IMR-90 (cell line): ENCODE data around the gene UTP11. TPM values are rescaled to one million over a fixed set of nuclear protein-coding genes. Genes with fewer than 3 reads are reported as not detected.

Experiments used
- ATAC-seq: fragments of 200-7000 bp; cut with Tn5 transposase; 2 replicates; pipeline ENCODE4 v1.9.1; 2020; ENCODE audit warnings: low read depth, mild to moderate bottlenecking, moderate library complexity
- BruUV-seq: library from RNA; stranded (reverse); fragments of 400-500 nt; replicated peaks from 2 replicates; lab custom pipeline; 2021; lab: Mats Ljungman, UMichigan
- CTCF ChIA-PET: fragments of 300-600 bp; formaldehyde crosslinking; extraction: SDS; loops from one replicate; lab custom pipeline; 2021; ENCODE audit warnings: antibody characterized with exemption; lab: Yijun Ruan, JAX
- POLR2A ChIA-PET: fragments of 300-600 bp; sonication (Branson Sonifier 250); formaldehyde crosslinking; loops from one replicate; lab custom pipeline; 2022; ENCODE audit warnings: antibody characterized with exemption; ENCODE audit not compliant: unreplicated experiment; lab: Charles Lee
- DNase-seq: peaks from one replicate; pipeline ENCODE4 v3.0.0; 2013
- H2AFZ ChIP-seq: replicated peaks from 2 replicates; pipeline ENCODE3; 2013; ENCODE audit warnings: low read length, mild to moderate bottlenecking; ENCODE audit not compliant: poor library complexity
- H2AK5ac ChIP-seq: 2 replicates; pipeline ENCODE4 v1.6.1; 2013; ENCODE audit warnings: low read depth, low read length, inconsistent platforms
- H2AK9ac ChIP-seq: replicated peaks from 2 replicates; pipeline ENCODE3; 2013; ENCODE audit warnings: mild to moderate bottlenecking, low read depth, low read length, moderate library complexity; ENCODE audit not compliant: poor library complexity
- H2BK120ac ChIP-seq: 2 replicates; pipeline ENCODE4 v1.6.1; 2013; ENCODE audit warnings: low read depth, low read length, inconsistent platforms
- H2BK15ac ChIP-seq: 3 replicates; pipeline ENCODE4 v1.6.1; 2013; ENCODE audit warnings: low read depth, low read length, inconsistent platforms
- H2BK20ac ChIP-seq: 2 replicates; pipeline ENCODE4 v1.6.1; 2013; ENCODE audit warnings: low read depth, mild to moderate bottlenecking, inconsistent platforms, low read length, moderate library complexity
- H2BK5ac ChIP-seq: 2 replicates; pipeline ENCODE4 v1.6.1; 2013; ENCODE audit warnings: mild to moderate bottlenecking, low read depth, low read length, inconsistent platforms; ENCODE audit not compliant: poor library complexity, severe bottlenecking
- H3K14ac ChIP-seq: replicated peaks from 2 replicates; pipeline ENCODE4 v1.6.1; 2013; ENCODE audit warnings: low read depth, low read length, inconsistent platforms
- H3K18ac ChIP-seq: 2 replicates; pipeline ENCODE4 v1.6.1; 2013; ENCODE audit warnings: low read depth, low read length, control low read depth
- H3K23ac ChIP-seq: 2 replicates; pipeline ENCODE4 v1.6.1; 2013; ENCODE audit warnings: low read depth, low read length, inconsistent platforms
- H3K27ac ChIP-seq: 2 replicates; pipeline ENCODE4 v1.5.1; 2013; ENCODE audit warnings: mild to moderate bottlenecking, control low read depth, low read length; ENCODE audit not compliant: insufficient read depth
- H3K27me3 ChIP-seq: 2 replicates; pipeline ENCODE4 v1.6.1; 2013; ENCODE audit warnings: low read length; ENCODE audit not compliant: control insufficient read depth, insufficient read depth
- H3K36me3 ChIP-seq: 2 replicates; pipeline ENCODE4 v1.6.1; 2013; ENCODE audit warnings: low read length, mixed read lengths; ENCODE audit not compliant: control insufficient read depth, insufficient read depth
- H3K4ac ChIP-seq: 2 replicates; pipeline ENCODE4 v1.6.1; 2013; ENCODE audit warnings: low read depth, low read length, inconsistent platforms
- H3K4me1 ChIP-seq: 2 replicates; pipeline ENCODE4 v1.6.1; 2013; ENCODE audit warnings: low read length, mixed read lengths; ENCODE audit not compliant: control insufficient read depth, insufficient read depth
- H3K4me2 ChIP-seq: 2 replicates; pipeline ENCODE4 v1.6.1; 2013; ENCODE audit warnings: low read depth, mild to moderate bottlenecking, control low read depth, low read length, moderate library complexity
- H3K4me3 ChIP-seq: 2 replicates; pipeline ENCODE4 v1.5.1; 2013; ENCODE audit warnings: low read depth, mild to moderate bottlenecking, control low read depth, low read length, moderate library complexity; ENCODE audit not compliant: insufficient read depth
- H3K56ac ChIP-seq: 2 replicates; pipeline ENCODE4 v1.6.1; 2013; ENCODE audit warnings: low read length, inconsistent platforms; ENCODE audit not compliant: insufficient read depth; ENCODE audit errors: extremely low read depth
- H3K79me1 ChIP-seq, 2 experiments: 2 replicates each; pipeline ENCODE4 v1.6.1; 2013; ENCODE audit warnings: low read length in 2 of 2, inconsistent platforms in 1 of 2, low read depth in 1 of 2
- H3K9ac ChIP-seq: 2 replicates; pipeline ENCODE4 v1.6.1; 2013; ENCODE audit warnings: low read depth, low read length, control low read depth
- H3K9me1 ChIP-seq: 2 replicates; pipeline ENCODE4 v1.6.1; 2013; ENCODE audit warnings: low read length, inconsistent platforms; ENCODE audit not compliant: insufficient read depth
- H3K9me3 ChIP-seq: 2 replicates; pipeline ENCODE4 v1.6.1; 2013; ENCODE audit warnings: low read length; ENCODE audit not compliant: control insufficient read depth, insufficient read depth
- H4K20me1 ChIP-seq: 2 replicates; pipeline ENCODE4 v1.6.1; 2013; ENCODE audit warnings: low read length, inconsistent platforms; ENCODE audit not compliant: insufficient read depth
- H4K5ac ChIP-seq: 2 replicates; pipeline ENCODE4 v1.6.1; 2013; ENCODE audit warnings: mild to moderate bottlenecking, low read depth, low read length, control low read depth
- H4K8ac ChIP-seq, 2 experiments: 2 replicates each; pipeline ENCODE4 v1.6.1; 2013; ENCODE audit warnings: low read depth in 2 of 2, low read length in 2 of 2, control low read depth in 1 of 2, inconsistent platforms in 1 of 2
- H4K91ac ChIP-seq: 2 replicates; pipeline ENCODE4 v1.6.1; 2013; ENCODE audit warnings: low read depth, low read length, inconsistent platforms; ENCODE audit not compliant: insufficient read depth
- BHLHE40 ChIP-seq: fragments of 150-350 bp; IDR thresholded peaks from 2 replicates; pipeline ENCODE4 v1.6.1; 2016; ENCODE audit warnings: mild to moderate bottlenecking, low read depth, low read length
- CEBPB ChIP-seq: IDR thresholded peaks from 2 replicates; pipeline ENCODE4 v1.6.1; 2012; ENCODE audit warnings: low read depth, low read length, improper control_type of control experiment
- CHD1 ChIP-seq: IDR thresholded peaks from 2 replicates; pipeline ENCODE4 v1.6.1; 2012; ENCODE audit warnings: low read depth, low read length, improper control_type of control experiment
- ELK1 ChIP-seq: fragments of 150-350 bp; IDR thresholded peaks from 2 replicates; pipeline ENCODE4 v1.6.1; 2016; ENCODE audit warnings: low read depth, mild to moderate bottlenecking, low read length, moderate library complexity, borderline replicate concordance
- FOS ChIP-seq: fragments of 150-350 bp; IDR thresholded peaks from 2 replicates; pipeline ENCODE4 v1.6.1; 2016; ENCODE audit warnings: low read depth, low read length
- MAFK ChIP-seq: IDR thresholded peaks from 2 replicates; pipeline ENCODE4 v1.6.1; 2012; ENCODE audit warnings: low read depth, low read length, improper control_type of control experiment
- MAZ ChIP-seq: IDR thresholded peaks from 2 replicates; pipeline ENCODE4 v1.6.1; 2012; ENCODE audit warnings: low read depth, mild to moderate bottlenecking, low read length, improper control_type of control experiment, moderate library complexity, borderline replicate concordance
- MXI1 ChIP-seq: IDR thresholded peaks from 2 replicates; pipeline ENCODE4 v1.6.1; 2012; ENCODE audit warnings: low read depth, mild to moderate bottlenecking, low read length, moderate library complexity, borderline replicate concordance
- NFE2L2 ChIP-seq: fragments of 150-350 bp; IDR thresholded peaks from 2 replicates; pipeline ENCODE4 v1.6.1; 2016; ENCODE audit warnings: low read depth, mild to moderate bottlenecking, low read length
- POLR2A ChIP-seq: IDR thresholded peaks from 2 replicates; pipeline ENCODE4 v1.6.1; 2012; ENCODE audit warnings: mild to moderate bottlenecking, low read depth, low read length
- RAD21 ChIP-seq: IDR thresholded peaks from 2 replicates; pipeline ENCODE4 v1.6.1; 2012; ENCODE audit warnings: low read length, improper control_type of control experiment
- RCOR1 ChIP-seq: IDR thresholded peaks from 2 replicates; pipeline ENCODE4 v1.6.1; 2012; ENCODE audit warnings: mild to moderate bottlenecking, low read length, improper control_type of control experiment; ENCODE audit not compliant: insufficient replicate concordance
- RFX5 ChIP-seq: IDR thresholded peaks from 2 replicates; pipeline ENCODE4 v1.8.0; 2012; ENCODE audit warnings: low read depth, mild to moderate bottlenecking, low read length, moderate library complexity
- SMC3 ChIP-seq: fragments of 150-350 bp; IDR thresholded peaks from 2 replicates; pipeline ENCODE4 v1.6.1; 2016; ENCODE audit warnings: low read depth, mild to moderate bottlenecking, antibody characterized with exemption, low read length, moderate library complexity
- USF2 ChIP-seq: fragments of 150-350 bp; IDR thresholded peaks from 2 replicates; pipeline ENCODE4 v1.6.1; 2017; ENCODE audit warnings: mild to moderate bottlenecking, antibody characterized with exemption, low read length, low read depth
- whole genome bisulfite sequencing, 2 experiments: methylation state at CpG; one replicate each; pipeline versions ENCODE4 v1.1.5 to v1.1.7; 2013; ENCODE audit warnings: missing lambda C conversion rate in 2 of 2; ENCODE audit not compliant: insufficient read length in 1 of 2; ENCODE audit errors: extremely low coverage in 2 of 2; 5-methylcytosine and 5-hydroxymethylcytosine counted together
- dilution Hi-C: fragments of 300-500 bp; cut with HindIII; formaldehyde crosslinking; loops from one replicate; pipeline ENCODE4 v1.14.3; 2018; ENCODE audit warnings: low sequenced_read_pairs; ENCODE audit not compliant: unreplicated experiment
- in situ Hi-C: fragments of 300-500 bp; cut with MboI; formaldehyde crosslinking; loops from 3 replicates; pipeline ENCODE4 v1.14.3; 2019; ENCODE audit warnings: low sequenced_read_pairs, inconsistent platforms, mixed read lengths
- intact Hi-C: fragments of 100-400 bp; cut with micrococcal nuclease; formaldehyde crosslinking; loops from 2 replicates; pipeline ENCODE4 v1.10.0; 2022
- polyA plus RNA-seq, 3 experiments: library from polyadenylated mRNA; depleted of rRNA; stranded (reverse); fragments of >200 nt; gene quantifications; 2 replicates each; pipeline ENCODE4 v1.2.3, GENCODE V29; 2012; ENCODE audit warnings: low replicate concordance in 1 of 3
- total RNA-seq: library from RNA; depleted of rRNA; stranded (reverse); fragments of >200 nt; gene quantifications from 2 replicates; pipeline ENCODE4 v1.2.3, GENCODE V29; 2012

The UTP11 gene
- total and polyA plus RNA-seq, 2 of the 4 experiments (the other 2 are of a cell fraction) = 22.0 to 27.8 TPM

GRCh38 chr1:38006008-38006828 is 6.3 kb upstream of the UTP11 start:
- Histone ChIP-seq H2BK15ac (0 out of 3 replicates have a peak overlapping the region, but pooled peaks have one; percentile 23), H2AK5ac (peak overlapping the region; percentile 75; the same call in 1 of the 2 replicates), H4K5ac (0 out of 2 replicates have a peak overlapping the region, but pooled peaks have one; percentile 43), H4K8ac (peak overlapping the region; percentile 22 to 87; a peak in 1 of 4 replicates), H3K4me2 (no peak overlapping the region), H3K27ac (no peak overlapping the region), H3K4me3 (no peak overlapping the region), H2AK9ac (peak overlapping the region; percentile 73), H3K9me1 (peaks cover 14% of the 10 kb centered on the region), H3K27me3 (no peaks in the 10 kb centered on the region), H3K23ac (0 out of 2 replicates have a peak overlapping the region, but pooled peaks have one; percentile 51), H3K36me3 (no peaks in the 10 kb centered on the region), H2BK120ac (peak overlapping the region; percentile 46), H3K14ac (peak overlapping the region; percentile 72; the same call in 1 of the 2 replicates), H2BK5ac (no peak overlapping the region), H3K56ac (no peak overlapping the region), H2AFZ (peak overlapping the region; percentile 89), H3K9ac (no peak overlapping the region), H3K79me1 (peaks cover 10 to 34% of the 10 kb centered on the region in 2 experiments; a peak in 3 of 4 replicates), H2BK20ac (no peak overlapping the region), H3K9me3 (no peaks in the 10 kb centered on the region), H4K91ac (peak overlapping the region; percentile 31), H3K18ac (no peak overlapping the region), H3K4ac (peak overlapping the region; percentile 85), H4K20me1 (peaks cover 9% of the 10 kb centered on the region; the same call in 1 of the 2 replicates), H3K4me1 (peaks cover 10% of the 10 kb centered on the region)
- no CpG with 5 or more reads among the region's 12 CpGs for WGBS, 2 experiments
- POLR2A ChIA-PET = interaction anchor here (0.6 kb wide), 1 partner anchor 1247 kb away, joined by 5 read pairs; no protein-coding TSS in a partner anchor
- no TSS peak for BruUV-seq
- in situ Hi-C loops = loop anchor here (25.0 kb wide), 3 partner anchors 419 to 1544 kb away; partner anchors contain the start of genes GNL2, MRPS15 and OSCP1
- ATAC-seq = no peak
- intact Hi-C loops = no loop called here
- DNase-seq = no peak
- CTCF ChIA-PET = no interaction called here
- dilution Hi-C loops = no loop called here
- no peak for TF ChIP-seq RFX5
- no peak for TF ChIP-seq FOS
- TF ChIP-seq BHLHE40 = no peak
- TF ChIP-seq MAFK = no peak
- no peak for TF ChIP-seq MAZ
- TF ChIP-seq RAD21 = no peak
- no peak for TF ChIP-seq MXI1
- TF ChIP-seq NFE2L2 = no peak
- no peak for TF ChIP-seq USF2
- no peak for TF ChIP-seq CHD1
- no peak for TF ChIP-seq SMC3
- TF ChIP-seq RCOR1 = no peak
- TF ChIP-seq POLR2A = no peak
- no peak for TF ChIP-seq ELK1
- no peak for TF ChIP-seq CEBPB
